Measurements from ENCODE around the gene MLC1.

The MLC1 gene

DNA sequence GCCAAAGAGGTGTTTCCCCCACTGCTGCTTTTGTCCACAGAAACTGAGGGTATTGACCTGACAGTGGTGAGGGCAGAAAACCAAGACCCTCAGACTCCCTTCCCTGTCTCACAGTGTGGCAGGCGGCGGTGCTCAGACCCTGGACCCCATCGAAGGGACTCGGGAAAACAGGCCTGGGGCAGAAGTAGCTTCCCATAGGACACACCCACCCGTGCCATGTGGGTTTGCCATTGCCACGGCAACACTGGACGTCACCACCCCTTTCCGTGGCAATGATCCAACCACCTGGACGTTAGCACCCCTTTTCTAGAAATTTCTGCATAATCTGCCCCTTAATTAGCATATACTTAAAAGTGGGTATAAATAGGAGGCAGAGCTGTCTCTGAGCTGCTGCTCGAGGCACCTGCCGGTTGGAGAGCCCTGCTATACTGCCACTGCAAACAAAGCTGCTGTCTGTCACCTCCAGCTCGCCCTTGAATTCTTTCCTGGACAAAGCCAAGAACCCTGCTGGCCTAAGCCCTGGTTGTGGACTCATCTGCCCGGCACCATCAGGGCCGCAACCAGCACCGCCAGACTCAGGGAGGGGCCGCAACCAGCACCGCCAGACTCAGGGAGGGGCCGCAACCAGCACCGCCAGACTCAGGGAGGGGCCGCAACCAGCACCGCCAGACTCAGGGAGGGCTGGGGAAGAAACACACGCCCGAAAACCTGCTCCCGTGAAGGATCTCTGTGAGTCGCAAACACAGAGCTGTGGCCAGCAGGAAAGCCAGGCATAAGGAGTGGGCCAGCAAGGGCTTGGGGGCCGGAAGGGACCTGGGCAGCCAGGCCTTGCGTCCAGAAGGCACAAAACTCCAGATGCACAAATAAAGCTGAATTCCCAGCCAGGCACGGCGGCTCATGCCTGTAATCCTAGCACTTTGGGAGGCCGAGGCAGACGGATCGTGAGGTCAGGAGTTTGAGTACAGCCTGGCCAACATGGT lies 10.4 kb downstream of the MLC1 start:
- DNase-seq: no peak

DNA sequence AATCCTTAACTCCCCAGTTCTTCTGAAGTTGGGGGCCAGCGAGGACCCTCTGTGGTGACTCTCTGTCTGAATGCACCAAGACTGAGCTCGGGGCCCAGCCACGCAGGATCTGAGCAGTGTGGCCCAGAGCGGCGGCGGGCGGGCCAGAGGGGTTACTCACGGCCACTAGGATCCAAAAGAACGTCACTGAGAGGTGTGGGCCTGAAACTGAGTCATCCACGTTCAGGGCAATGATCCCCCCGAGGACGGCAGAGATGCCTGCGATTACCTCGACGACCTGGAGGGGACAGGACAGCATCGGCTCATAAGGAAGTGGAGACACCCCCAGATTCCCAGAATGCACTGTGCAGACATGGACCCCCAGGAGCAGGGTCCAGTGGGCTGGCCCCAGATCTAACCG lies 11.2 kb downstream of the MLC1 start:
- no peak for DNase-seq

DNA sequence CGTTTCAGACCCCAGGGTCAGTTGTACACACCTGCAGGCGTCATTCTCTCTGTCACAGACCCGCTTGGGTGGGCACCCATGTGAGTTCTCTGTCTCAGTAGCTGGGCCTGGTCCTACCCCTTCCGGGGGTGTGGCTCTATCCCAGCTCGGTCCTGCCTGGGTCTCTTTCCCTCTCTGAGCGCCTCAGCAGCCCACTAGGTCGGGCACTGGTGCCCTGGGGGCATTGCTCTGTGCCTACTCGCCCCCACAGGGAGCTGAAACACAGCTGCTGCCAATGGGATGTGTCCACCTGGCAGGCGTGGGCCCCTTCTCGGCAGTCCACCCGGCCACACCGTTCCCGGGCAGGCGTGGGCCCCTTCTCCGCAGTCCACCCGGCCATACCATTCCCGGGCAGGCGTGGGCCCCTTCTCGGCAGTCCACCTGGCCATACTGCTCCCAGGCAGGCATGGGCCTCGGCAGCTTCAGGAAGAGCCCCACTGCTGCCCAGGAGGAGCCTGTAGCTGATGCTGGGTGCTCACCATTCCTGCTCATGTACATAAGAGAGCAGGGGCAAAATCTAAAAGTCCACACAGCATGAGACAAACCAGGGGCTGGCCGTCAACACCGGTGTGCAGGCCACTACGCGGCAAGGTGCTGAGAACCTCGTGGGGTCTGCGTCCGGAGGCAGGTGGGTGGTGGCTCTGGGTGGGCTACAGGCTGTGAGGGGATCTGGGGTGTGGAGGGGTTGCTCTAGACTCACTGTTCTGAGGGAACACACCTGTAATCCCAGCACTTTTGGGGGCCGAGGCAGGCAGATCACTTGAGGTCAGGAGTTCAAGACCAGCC lies 12.3 kb downstream of the MLC1 start:
- DNase-seq: no peak

DNA sequence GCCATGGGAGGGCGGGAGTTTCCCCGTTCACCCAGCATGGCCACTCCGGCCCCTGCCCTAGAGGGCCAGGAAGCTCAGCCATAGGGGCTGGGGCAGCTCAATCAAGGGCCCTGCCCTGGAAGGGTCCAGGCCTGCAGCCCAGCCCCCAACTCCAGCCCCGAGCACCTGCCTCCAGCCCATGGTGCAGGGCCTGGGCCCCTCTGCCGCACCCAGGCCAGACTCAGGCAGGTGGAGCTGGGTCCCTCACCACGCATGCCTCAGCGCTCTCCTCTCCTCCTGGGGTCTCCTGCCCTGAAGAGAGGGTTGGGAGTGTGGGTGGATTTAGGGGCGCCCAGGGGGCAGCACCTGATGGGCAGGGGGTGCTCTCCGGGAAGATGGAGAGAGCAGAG lies 13.1 kb downstream of the MLC1 start:
- no peak for DNase-seq

DNA sequence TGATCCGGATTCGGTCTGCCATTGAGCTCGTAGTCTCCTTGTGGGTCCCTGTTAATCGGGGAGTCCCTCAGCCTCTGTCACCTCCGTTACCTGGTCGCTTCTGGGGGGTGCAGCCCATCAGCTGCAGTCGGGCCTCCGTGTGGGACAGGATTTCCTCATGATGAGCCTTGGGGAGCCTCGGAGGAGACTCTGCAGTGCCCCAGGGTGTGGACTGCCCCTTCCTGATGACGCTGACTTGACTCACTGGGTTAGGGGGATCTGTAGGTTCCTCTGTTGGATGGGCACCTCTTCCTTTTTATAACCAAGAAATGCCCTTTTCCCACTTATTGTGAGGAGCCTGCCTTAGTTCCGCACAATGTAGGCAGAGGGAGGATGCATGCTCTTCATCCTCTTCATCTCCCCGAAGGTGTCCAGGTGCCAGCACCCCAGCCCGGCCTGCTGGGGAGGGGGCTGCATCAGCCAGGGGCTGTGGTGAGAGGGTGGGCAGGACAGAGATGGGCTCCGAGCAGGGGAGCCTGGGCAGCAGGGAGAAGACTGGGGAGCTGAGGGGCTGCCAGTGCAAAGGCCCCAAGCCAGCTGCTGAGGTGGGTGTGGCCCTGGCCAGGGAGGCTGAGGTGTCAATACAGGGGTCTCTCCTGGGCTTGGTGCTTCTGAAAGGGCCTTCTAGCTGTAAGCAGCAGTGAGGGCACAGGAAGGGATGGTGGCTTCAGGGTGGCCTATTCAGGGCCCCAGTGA lies 13.6 kb downstream of the MLC1 start:
- DNase-seq: no peak

DNA sequence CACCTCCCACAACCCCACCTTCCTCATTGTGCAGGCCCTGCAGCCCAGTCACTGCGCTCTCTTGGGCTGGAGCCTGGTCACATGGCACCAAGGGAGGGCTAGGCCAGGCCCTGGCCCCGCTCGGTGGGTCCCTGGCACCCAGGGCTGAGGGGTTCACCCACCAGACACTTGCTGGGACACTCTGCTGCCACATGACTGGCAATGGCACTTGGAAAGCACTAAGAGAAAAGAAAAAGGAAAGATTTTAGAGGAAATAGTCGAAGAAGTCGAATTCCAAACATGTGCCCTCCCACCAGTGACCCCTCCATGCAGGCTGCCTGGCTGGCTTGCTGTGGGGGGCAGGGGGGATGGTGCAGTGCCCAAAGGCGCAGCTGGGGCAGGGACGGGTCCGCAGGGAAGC lies 14.9 kb downstream of the MLC1 start:
- DNase-seq: no peak

DNA sequence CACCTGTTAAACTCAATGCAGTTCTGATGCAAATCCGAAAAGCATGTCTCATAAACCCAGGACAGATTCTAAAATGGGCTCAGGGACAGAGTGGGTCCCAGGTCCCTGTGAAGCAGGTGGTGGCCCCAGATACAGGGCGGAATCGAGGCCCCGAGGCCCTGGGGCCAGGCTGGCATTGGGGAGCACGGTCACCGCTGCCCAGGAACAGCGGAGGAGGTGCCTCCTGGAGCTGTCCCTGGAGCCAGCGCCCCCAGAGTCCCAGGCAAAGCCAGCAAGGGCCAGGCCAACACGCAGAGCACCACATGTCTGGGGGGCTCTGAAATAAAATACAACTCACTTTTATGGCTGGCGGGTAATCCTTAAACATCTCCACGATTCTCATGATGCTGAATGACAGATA lies 17.1 kb downstream of the MLC1 start:
- DNase-seq: no peak

DNA sequence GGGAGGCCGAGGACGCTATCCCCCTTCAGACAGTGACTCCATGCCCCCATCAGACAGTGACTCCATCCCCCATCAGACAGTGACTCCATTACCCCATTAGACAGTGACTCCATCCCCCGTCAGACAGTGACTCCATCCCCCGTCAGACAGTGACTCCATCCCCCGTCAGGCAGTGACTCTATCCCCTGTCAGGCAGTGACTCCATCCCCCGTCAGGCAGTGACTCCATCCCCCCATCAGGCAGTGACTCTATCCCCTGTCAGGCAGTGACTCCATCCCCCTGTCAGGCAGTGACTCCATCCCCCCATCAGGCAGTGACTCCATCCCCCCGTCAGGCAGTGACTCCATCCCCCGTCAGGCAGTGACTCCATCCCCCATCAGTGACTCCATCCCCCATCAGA lies 18.0 kb downstream of the MLC1 start:
- DNase-seq: no peak

DNA sequence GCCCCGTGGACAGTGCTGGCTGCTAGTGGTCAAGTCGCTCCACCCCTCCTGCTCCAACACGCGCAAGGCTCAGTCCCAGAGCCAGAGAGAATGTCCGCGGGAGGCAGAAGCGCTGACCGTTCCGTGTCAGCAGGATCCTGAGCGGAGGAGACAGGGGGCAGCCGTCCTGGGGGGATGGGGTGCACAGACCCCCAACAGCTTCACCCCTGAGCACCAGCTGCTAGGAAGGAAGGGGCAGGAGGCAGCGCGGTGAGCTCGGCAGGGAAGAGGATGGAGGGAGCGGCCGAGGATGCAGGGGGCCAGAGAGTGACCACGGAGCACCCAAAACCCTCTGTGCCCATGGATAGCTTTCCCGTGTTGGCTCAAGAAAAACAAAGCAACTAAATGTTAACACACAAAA lies 20.8 kb downstream of the MLC1 start:
- no peak for DNase-seq

DNA sequence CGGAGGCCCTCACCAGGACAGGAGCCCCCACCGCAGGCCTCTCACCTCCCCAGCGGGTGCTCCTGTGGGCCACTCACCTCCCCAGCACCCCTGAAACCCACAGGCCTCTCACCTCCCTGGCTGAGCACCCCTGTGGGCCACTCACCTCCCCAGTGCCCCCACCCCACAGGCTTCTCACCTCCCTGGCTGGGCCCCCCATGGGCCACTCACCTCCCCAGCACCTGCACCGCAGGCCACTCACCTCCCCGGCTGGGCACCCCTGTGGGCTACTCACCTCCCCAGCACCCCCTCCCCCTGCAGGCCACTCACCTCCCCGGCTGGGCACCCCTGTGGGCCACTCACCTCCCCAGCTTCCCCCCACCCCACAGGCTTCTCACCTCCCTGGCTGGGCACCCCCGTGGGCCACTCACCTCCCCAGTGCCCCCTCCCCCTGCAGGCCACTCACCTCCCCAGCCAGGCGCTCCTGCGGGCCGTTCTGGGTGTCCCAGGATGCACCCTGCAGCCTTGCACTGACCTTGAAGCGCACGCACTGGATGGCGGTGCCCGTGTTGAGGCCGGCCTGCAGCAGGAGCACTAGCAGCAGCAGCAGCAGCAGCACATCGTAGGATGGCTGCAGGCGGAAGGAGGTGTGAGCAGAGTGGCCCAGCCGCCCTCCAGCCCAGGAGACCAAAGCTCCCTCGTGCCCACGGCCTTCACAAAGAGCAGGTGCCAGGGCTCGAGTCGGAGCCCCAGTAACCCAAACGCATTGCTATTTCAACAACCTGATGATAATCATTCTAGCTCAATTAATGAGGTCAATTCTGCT lies 21.4 kb downstream of the MLC1 start:
- DNase-seq: no peak

DNA sequence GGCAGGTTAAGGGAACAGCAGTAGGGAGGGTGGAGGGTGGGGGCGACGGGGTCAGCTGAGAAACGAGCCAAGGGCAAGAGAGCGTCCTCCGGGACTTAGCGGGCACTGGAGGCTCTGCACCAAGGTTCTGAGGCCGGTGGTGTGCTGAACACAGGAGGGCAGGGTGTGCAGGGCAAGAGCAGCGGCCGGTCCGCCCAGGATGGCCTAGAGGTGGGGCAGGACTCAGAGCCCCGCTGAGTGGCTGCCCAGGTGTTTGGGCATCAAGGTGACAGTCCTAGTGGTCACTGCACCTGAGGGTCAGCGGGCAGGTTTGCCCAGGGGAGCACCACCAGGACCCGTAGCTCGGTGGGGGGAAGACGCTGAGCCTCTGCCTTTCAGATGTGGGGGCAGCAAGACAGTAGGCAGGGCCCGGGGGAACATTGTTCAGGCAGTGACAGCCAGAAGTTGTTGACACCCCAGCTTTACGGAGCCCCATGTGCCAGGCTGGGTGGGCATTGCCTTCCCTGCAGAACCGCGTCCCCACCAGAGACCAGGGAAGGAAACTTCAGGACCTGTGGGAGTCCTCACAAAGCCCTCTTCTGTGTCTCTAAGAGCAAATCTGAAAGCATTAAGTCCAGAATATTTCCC lies 22.6 kb downstream of the MLC1 start:
- no peak for DNase-seq

DNA sequence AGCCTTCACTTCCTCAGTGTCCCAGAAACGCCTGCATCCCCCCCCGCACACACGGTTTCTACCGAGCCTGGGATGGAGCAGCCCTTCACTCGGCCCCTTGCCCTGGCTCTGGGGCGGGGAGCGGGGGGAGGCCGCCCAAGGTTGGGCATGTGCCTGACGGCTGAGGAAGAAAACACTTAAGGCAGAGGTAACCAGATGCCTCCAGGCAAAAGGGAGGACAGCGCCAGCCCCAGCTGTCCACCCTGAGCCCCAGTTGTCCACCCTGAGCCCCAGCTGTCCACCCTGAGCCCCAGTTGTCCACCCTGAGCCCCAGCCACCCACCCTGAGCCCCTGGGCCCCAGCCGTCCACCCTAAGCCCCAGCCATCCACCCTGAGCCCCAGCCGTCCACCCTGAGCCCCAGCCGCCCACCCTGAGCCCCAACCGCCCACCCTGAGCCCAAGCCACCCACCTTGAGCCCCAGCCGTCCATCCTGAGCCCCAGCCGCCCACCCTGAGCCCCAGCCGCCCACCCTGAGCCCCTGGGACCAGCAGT lies 23.3 kb downstream of the MLC1 start:
- no peak for DNase-seq

DNA sequence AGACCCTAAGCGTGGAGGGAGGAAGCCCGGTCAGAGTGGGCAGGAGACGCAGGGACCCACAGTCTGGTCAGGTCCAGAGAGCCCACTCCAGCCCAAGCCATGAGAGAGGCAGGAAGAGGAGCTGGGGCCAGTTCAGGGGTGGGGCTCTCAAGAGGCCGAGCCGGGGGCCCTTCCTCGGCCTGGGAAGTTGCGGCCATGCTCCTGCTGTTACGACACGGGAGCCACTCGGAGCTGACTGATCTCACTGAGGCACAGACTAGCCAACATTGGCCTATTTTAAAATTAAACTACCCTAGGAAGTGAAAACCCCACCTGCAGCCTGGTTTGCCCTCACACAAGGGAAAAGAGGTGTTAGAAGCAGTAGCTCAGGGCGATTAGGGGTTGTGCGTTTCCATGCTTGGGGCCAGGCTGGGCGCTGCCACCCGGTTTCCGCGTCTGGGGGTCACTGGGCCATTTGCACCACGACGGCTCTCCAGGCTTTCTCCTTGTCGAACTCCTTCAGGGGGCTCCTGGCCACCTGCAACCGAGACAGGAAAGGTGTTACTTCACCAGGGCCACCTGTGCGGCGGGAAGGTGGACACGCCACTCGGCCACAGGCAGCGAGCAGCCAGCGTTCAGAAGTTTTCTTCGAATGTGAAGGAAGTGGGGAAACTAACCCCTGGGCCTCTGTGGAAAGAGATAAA lies 23.9 kb downstream of the MLC1 start:
- no peak for DNase-seq

DNA sequence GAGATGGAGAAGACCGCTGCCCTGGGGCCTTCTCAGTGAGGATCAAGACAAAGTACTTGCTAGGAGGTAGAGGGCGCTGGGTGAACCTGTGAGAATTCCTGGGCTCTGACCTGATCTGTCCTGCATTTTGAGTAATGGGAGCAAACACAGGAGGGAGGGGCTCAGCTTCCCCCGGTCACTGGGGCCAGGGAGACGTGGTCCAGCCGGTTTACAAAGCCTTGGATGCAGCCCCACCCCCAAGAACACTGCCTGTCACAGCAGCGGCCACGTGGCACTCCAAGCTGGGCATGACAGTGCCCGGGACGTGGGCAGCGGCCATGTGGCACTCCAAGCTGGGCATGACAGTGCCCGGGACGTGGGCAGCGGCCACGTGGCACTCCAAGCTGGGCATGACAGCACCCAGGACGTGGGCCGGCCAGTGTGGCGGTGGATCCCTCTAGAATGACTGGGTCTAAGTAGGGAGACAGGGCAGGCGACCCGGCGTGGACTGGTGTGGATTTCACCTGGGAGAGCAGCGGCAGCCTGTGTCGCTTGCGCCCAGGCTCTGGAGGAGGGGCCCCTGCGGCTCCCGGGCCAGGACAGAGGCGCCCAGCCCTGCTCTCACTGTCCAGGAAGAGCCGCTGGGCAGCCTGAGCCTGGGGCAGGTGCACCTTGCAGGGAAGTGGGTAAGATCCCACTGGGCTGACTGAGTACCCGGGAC lies 24.6 kb downstream of the MLC1 start:
- no peak for DNase-seq

DNA sequence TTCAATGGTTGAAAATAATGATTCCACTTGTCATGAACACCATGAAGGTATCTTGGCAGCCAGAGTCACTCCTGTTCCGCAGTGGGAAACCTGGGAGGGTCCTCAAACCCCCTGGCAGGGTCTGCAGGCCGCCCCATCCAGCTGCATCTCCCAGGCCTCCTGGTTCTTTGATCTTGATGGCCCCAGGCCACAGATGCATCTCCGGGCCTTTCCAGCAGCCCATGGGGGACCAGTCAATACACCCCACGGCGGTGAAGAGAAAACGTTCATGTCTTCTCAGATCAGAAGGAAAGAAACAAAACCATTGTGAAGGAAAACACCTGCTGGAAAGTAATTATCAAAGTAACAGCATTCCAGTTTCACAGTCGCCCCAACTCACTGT lies 25.4 kb downstream of the MLC1 start:
- DNase-seq: no peak

DNA sequence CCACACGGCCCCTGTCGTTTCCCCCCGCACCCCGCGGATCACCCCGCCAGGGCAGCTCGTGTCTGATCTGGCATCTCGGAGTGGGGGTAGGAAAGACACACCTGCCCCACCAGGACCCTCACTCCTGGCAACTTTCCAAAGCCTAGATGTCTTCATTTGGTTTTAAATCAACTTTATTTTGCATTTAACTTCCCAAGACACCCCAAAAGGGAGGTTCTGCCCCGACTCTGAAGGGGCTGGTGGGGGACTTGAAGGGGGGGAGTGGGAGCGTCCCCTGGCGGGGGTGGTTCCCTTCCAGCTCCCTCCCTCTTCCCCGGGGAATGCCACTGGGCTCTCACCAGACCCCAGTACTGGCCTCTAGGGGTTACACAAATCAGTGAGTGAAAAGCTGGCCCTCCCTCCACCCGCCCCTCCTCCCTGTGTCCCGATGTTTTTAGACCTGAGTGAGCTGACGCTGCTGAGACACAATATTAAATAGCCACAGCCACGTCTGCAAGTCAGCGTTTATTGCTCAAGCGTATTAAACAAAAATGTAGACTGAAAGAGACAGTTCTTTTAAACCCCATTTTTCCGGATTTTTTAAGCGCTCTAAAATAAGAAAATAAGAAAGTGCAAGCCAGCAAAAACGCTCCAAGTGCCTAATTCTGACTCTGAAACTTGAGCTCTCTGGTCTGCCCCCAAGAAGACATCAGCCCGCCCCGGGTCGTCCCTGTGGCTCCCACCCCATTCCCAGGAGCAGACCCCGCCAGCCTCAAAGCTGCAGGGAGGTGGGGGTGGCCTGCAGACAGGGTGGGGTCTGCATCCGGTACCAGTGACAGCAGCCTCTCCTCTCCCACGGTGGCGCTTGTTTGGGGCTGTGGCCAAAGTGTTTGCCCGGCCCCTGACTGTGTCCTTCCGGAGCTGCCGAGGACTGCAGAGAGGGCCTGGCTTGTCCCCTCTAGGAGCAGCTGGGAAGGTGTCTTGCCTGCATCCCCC lies 26.0 kb downstream of the MLC1 start:
- no peak for DNase-seq

DNA sequence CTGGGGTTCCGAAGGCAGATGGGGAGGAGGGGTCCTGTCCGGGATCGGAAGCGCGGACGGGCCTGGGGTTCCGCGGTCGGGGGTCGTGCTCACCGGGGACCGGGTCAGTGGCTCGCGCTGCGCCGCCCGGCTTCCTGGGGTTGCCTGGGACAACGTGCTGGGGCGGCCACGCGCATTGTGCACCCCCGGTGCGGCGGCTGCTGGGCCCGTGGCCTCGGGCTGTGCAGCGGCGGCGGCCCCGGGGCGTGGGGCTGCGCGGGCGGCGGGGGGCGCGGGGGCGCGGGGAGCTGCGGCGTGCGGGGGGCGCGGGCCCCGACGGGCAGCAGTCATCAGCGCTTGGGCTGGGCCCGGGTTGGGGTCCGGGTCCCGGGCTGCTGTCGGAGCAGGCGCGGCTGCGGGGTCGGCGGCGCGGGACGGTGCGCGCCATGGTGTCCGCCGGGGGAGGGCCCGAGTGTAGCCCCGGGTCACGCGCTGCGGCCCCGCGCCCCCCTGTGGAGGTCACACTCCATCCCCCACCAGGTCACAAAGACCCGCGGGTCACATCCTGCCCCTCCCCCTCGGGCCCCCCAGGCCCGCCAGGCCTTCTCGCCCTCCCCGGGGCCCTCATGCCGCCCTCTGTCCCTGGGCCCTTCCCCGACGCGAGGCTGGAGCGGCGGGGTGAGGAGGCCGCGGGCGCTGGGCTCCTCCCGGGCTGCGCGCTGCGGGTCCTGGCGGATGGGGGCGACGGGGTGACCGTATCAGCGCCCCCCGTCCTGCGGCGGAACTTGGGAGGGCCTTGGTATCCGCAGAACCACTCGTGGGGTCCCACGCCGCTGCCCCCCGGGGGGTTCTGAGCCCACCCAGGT lies 26.9 kb downstream of the MLC1 start, which contains the start of gene TTLL8:
TSS of gene TTLL8 (minus strand) at position 238 of the 845 bp plus-strand sequence.
- DNase-seq: no peak

Measured in CD4-positive, alpha-beta T cell treated with Interleukin-17A for 4 hours (primary cell).